Spinal cord (tissue), 10 donors: Measurements from ENCODE around the gene TPPP. TPM values are rescaled to one million over a fixed set of nuclear protein-coding genes. Genes with fewer than 3 reads are reported as not detected.
A peak's percentile ranks its signal among the peaks of the same experiment; 100 is the strongest.

Experiments used
- DNase-seq, 6 donors: peaks; one replicate each; pipeline versions ENCODE4 v3.0.0 to v3.0.0-alpha.2; 2013 to 2015; ENCODE audit warnings: low spot score in 6 of 6, low read depth in 4 of 6
- H3K27ac ChIP-seq: one replicate; pipeline ENCODE4 v1.5.1; 2013; ENCODE audit warnings: low read depth, low read length, control low read depth
- H3K27me3 ChIP-seq: one replicate; pipeline ENCODE4 v1.6.1; 2013; ENCODE audit warnings: low read length; ENCODE audit not compliant: control insufficient read depth, insufficient read depth
- H3K36me3 ChIP-seq: one replicate; pipeline ENCODE4 v1.6.1; 2013; ENCODE audit warnings: low read length; ENCODE audit not compliant: control insufficient read depth, insufficient read depth
- H3K4me1 ChIP-seq: one replicate; pipeline ENCODE4 v1.6.1; 2013; ENCODE audit warnings: low read length; ENCODE audit not compliant: control insufficient read depth, insufficient read depth
- H3K4me3 ChIP-seq: one replicate; pipeline ENCODE4 v1.5.1; 2013; ENCODE audit warnings: low read depth, low read length, control low read depth
- H3K9me3 ChIP-seq: one replicate; pipeline ENCODE4 v1.6.1; 2013; ENCODE audit warnings: low read length; ENCODE audit not compliant: control insufficient read depth, insufficient read depth
- WGBS: methylation state at CpG from one replicate; pipeline ENCODE4 v1.1.5; 2013; ENCODE audit warnings: missing lambda C conversion rate; ENCODE audit not compliant: insufficient coverage; 5-methylcytosine and 5-hydroxymethylcytosine counted together
- polyA plus RNA-seq, 2 donors: library from polyadenylated mRNA; unstranded; fragments of 120-200 nt; gene quantifications; one replicate each; pipeline ENCODE4 v1.2.1, GENCODE V29; 2013; ENCODE audit not compliant: insufficient read length in 2 of 2
- total RNA-seq, 2 donors: library from RNA; depleted of rRNA in 1 of 2; stranded (reverse); fragments of 120-200 nt in 1 of 2; fragments of >200 nt in 1 of 2; gene quantifications; one replicate each; pipeline versions ENCODE4 v1.2.3 to v1.2.4, GENCODE V29; 2013 to 2014
- donor health status: healthy.

Gene TPPP
- total and polyA plus RNA-seq, 4 donors = 17.4 to 64.0 (median 42.8) TPM

GRCh38 chr5:647727-648126 lies 45.4 kb downstream of the TPPP start:
- Histone ChIP-seq H3K4me3 (no peak overlapping the region), H3K27ac (no peak overlapping the region), H3K4me1 (no peaks in the 10 kb centered on the region), H3K9me3 (no peaks in the 10 kb centered on the region), H3K36me3 (peaks cover 62% of the 10 kb centered on the region), H3K27me3 (no peaks in the 10 kb centered on the region)
- no peak for DNase-seq
- over 99% methylated on average over 9 of the region's 9 CpGs for WGBS

DNA sequence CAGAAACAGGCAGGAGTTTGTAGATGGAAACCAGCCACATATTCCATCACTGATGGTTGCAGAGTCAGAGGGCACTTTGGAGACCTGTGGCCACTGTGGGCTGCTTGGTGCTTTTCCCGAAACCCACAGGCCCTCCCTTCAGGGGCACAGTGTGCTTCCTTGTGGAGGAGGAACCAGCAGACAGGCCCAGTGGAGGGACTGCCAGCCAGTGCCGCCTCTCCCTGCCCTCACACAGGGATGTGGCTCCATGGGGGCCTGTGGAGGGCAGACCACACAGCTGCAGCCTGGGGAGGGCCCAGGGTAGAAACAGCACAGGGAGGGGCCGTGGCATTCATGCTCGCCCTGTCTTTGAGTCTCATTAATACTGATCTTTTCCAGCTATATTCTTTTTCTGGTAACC lies 45.8 kb downstream of the TPPP start:
- H3K27me3 ChIP-seq = no peaks in the 10 kb centered on the region
- peaks cover 64% of the 10 kb centered on the region for H3K36me3 ChIP-seq
- no peaks in the 10 kb centered on the region for H3K9me3 ChIP-seq
- WGBS = 100% methylated on average over 3 of the region's 4 CpGs
- no peak for DNase-seq
- H3K4me3 ChIP-seq = no peak overlapping the region
- H3K4me1 ChIP-seq = no peaks in the 10 kb centered on the region
- no peak overlapping the region for H3K27ac ChIP-seq

DNA sequence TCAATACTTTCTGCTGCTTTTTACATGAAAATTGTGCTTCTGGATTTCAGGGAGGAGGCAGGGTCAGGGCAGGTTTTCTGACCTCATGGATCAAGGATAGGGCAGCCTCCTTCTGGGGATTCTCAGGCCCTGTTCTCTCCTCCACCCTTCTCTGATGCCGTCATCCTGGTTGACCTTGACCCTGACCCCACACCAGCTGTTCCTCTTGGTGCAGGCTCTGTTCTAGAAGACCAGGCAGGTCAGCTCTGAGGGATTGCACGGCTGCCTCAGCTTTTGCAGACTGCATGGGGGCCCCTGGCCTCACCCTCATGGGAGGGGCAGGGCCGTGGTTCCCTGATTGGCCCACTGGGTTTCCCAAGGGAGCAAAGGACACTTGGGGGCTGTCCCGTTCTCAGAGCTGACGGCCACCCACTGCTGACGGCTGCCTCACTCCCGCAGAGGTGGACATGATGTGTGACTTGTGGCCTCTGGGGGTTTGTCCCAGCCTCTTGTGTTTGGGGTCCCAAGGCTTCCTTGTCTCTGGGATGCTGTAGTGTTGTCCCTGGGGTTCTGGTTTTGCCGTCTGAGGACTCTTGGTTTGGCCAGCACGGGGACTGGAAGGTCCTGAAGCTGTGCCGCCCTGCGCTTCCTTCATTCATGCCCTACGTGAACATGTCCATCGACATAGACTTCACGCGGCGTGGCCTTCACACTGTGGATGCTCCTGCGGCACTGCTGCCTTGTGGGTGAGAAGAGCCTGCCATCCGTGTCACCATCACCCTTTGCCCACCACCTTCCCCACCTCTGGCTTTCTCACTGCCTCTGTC lies 46.6 kb downstream of the TPPP start:
- no peak overlapping the region for H3K27ac ChIP-seq

GRCh38 chr5:645421-645820 lies 47.7 kb downstream of the TPPP start:
- peaks cover 66% of the 10 kb centered on the region for H3K36me3 ChIP-seq

More for the DNA sequence above, 46.6 kb downstream of the TPPP start:
- no peaks in the 10 kb centered on the region for H3K9me3 ChIP-seq
- H3K4me3 ChIP-seq = no peak overlapping the region
- no peaks in the 10 kb centered on the region for H3K4me1 ChIP-seq
- H3K27me3 ChIP-seq = no peaks in the 10 kb centered on the region
- 94% methylated on average over 16 of the region's 18 CpGs for WGBS
- H3K36me3 ChIP-seq = peaks cover 60% of the 10 kb centered on the region
- DNase-seq = no peak

DNA sequence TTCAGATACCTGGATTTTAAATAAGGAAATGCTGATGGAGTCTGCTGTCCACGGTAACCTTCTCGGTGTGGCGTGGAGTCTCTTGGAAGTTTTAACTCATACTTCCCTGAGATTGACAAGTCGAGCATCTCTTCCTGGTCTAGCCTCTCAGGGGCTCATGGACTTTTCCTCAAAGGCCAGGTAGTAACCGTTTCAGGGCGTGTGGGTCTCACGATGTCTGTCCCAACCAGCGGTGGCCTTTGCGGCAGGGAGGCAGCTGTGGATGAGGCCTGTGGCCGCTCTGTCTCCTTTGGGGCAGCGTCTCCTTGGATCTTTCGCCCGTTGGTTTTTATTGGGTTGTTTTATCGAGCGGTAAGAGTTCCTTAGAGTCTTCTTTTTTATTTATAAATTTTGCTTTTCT lies 48.2 kb downstream of the TPPP start:
- no peaks in the 10 kb centered on the region for H3K4me1 ChIP-seq
- no peaks in the 10 kb centered on the region for H3K27me3 ChIP-seq
- no peak overlapping the region for H3K4me3 ChIP-seq
- H3K36me3 ChIP-seq = peaks cover 70% of the 10 kb centered on the region
- WGBS = 92% methylated on average over 9 of the region's 15 CpGs
- no peaks in the 10 kb centered on the region for H3K9me3 ChIP-seq
- no peak for DNase-seq
- no peak overlapping the region for H3K27ac ChIP-seq

More at GRCh38 chr5:645421-645820, 47.7 kb downstream of the TPPP start:
- DNase-seq = no peak
- no peaks in the 10 kb centered on the region for H3K4me1 ChIP-seq
- H3K4me3 ChIP-seq = no peak overlapping the region
- H3K9me3 ChIP-seq = no peaks in the 10 kb centered on the region
- H3K27me3 ChIP-seq = no peaks in the 10 kb centered on the region
- no peak overlapping the region for H3K27ac ChIP-seq
- 94% methylated on average over 10 of the region's 13 CpGs for WGBS

GRCh38 chr5:644509-644908 lies 48.6 kb downstream of the TPPP start:
- WGBS = 86% methylated on average over 8 of the region's 13 CpGs
- H3K27ac ChIP-seq = no peak overlapping the region
- H3K27me3 ChIP-seq = no peaks in the 10 kb centered on the region
- H3K9me3 ChIP-seq = no peaks in the 10 kb centered on the region
- H3K4me1 ChIP-seq = no peaks in the 10 kb centered on the region
- H3K36me3 ChIP-seq = peaks cover 75% of the 10 kb centered on the region
- H3K4me3 ChIP-seq = no peak overlapping the region
- no peak for DNase-seq

GRCh38 chr5:643811-644271 lies 49.3 kb downstream of the TPPP start:
- H3K4me1 ChIP-seq = no peaks in the 10 kb centered on the region
- no peak overlapping the region for H3K27ac ChIP-seq
- no peaks in the 10 kb centered on the region for H3K27me3 ChIP-seq
- H3K9me3 ChIP-seq = no peaks in the 10 kb centered on the region
- H3K4me3 ChIP-seq = no peak overlapping the region
- WGBS = 94% methylated on average over 6 of the region's 11 CpGs
- peaks cover 82% of the 10 kb centered on the region for H3K36me3 ChIP-seq
- no peak for DNase-seq

DNA sequence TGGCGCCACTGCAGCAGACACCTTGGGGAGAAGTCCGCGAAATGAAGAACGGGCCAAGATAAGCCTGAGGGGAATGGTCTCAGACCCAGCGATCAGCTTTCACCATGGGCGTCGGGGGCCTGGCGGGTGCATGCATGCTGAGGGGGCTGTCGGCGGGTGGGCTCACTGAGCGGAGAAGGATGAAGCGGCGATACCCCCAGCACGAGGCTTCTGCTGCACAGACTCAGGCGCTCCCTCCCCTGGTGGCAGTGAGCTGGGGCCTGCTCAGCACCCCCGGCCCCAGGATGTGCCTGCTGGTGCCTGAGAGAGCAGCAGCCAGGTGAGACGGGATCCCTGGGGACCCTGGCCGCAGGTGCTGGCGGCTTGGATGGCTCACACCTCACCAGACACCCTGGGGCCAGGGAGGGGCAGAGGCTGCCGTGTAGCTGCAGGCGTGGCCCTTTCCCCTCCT lies 49.8 kb downstream of the TPPP start:
- Histone ChIP-seq H3K36me3 (peaks cover 86% of the 10 kb centered on the region), H3K4me1 (no peaks in the 10 kb centered on the region), H3K9me3 (no peaks in the 10 kb centered on the region), H3K4me3 (no peak overlapping the region), H3K27me3 (no peaks in the 10 kb centered on the region), H3K27ac (no peak overlapping the region)
- WGBS = 95% methylated on average over 21 of the region's 21 CpGs
- no peak for DNase-seq

DNA sequence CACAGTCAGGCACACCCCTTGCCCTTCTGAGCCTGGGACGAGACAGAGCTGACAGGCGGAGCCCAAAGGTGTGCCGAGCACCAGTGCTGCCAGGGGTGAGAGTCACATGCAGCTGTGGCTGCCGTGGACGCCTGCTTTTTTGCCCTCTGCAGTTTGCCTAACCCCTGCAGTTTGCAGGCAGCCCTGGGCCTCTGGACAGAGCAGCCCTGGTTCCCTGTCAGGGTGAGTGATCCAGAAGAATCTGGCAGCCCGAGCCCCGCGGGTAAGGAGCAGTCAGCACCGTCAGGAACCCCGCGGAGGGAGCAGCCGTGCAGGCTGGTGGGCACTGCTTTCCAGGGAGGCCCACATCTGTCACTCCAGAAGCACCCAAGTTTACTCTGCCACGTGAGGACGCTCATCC lies 50.7 kb downstream of the TPPP start:
- peaks cover 89% of the 10 kb centered on the region for H3K36me3 ChIP-seq
- H3K4me3 ChIP-seq = no peak overlapping the region
- no peaks in the 10 kb centered on the region for H3K4me1 ChIP-seq
- no peaks in the 10 kb centered on the region for H3K9me3 ChIP-seq
- no peak overlapping the region for H3K27ac ChIP-seq
- DNase-seq = no peak
- no peaks in the 10 kb centered on the region for H3K27me3 ChIP-seq
- WGBS = 91% methylated on average over 14 of the region's 14 CpGs

DNA sequence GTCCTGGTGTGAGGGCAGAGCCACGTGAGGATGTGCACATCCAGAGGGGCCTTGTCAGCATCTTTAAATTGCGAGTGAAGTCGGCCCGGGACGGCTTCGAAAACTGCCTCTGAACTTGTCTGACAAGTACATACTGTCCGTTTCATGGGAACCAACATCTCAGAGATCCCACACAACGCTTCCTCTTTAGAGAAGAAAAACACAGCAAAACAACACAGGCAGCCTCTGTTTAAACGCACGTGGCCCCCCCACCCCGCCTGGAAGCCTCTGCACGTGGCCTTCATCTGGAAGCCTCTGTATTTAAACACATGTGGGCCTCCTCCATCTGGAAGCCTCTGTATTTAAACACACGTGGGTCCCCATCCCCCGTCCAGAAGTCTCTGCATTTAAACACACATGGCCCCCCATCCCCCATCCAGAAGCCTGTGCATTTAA lies 51.8 kb downstream of the TPPP start:
- peaks cover 87% of the 10 kb centered on the region for H3K36me3 ChIP-seq

More for the DNA sequence above, 51.8 kb downstream of the TPPP start:
- peak in 1 of 6 donors; percentile 8 for DNase-seq
- H3K4me3 ChIP-seq = no peak overlapping the region
- H3K27me3 ChIP-seq = no peaks in the 10 kb centered on the region
- 77% methylated on average over 14 of the region's 14 CpGs for WGBS
- H3K9me3 ChIP-seq = no peaks in the 10 kb centered on the region
- H3K4me1 ChIP-seq = no peaks in the 10 kb centered on the region
- H3K27ac ChIP-seq = no peak overlapping the region
